Measurements from ENCODE around the gene ZMIZ1.

GRCh38 chr10:79238606-79239005, 169.8 kb downstream of the ZMIZ1 start:
- no peak for TF ChIP-seq CTCF (conservative IDR thresholded peaks at IDR 0.05)
- TF ChIP-seq ZFX (IDR thresholded peaks at IDR 0.05), result no peak
